GM18861 (cell line): ENCODE data around the gene FFAR1.

Experiments
- ATAC-seq: cut with Tn5 transposase; IDR thresholded peaks from one replicate; pipeline ENCODE4 v1.9.1; 2021; ENCODE audit not compliant: unreplicated experiment

The FFAR1 gene

GRCh38 chr19:35314858-35315470, 32.7 kb upstream of the FFAR1 start:
- no peak for ATAC-seq

GRCh38 chr19:35315883-35316282, 31.8 kb upstream of the FFAR1 start:
- ATAC-seq, result no peak

- ATAC-seq, result no peak
Measured at GRCh38 chr19:35316560-35316959, 31.1 kb upstream of the FFAR1 start.

GRCh38 chr19:35317464-35318043, 30.1 kb upstream of the FFAR1 start:
- no peak for ATAC-seq

- ATAC-seq, result no peak
Measured at GRCh38 chr19:35318679-35319448, 28.8 kb upstream of the FFAR1 start.

GRCh38 chr19:35320065-35320713, 27.5 kb upstream of the FFAR1 start:
- ATAC-seq, result no peak

GRCh38 chr19:35321291-35321690, 26.4 kb upstream of the FFAR1 start:
- no peak for ATAC-seq

- ATAC-seq, result no peak
Measured at GRCh38 chr19:35322014-35322413, 25.7 kb upstream of the FFAR1 start.

GRCh38 chr19:35327642-35328041, 20.1 kb upstream of the FFAR1 start:
- no peak for ATAC-seq

GRCh38 chr19:35328851-35329285, 18.8 kb upstream of the FFAR1 start, which contains the start of gene CD22:
Gene CD22, plus strand, starts transcription at chr19:35329187. Its CDS starts 2,854 bp downstream, at chr19:35332041.
- ATAC-seq, result no peak

- no peak for ATAC-seq
Measured at GRCh38 chr19:35329323-35329722, 18.4 kb upstream of the FFAR1 start.

- ATAC-seq, result peak; percentile 59
Measured at GRCh38 chr19:35330475-35330874, 17.2 kb upstream of the FFAR1 start.

- ATAC-seq, result no peak
Measured at GRCh38 chr19:35331551-35332214, 16.0 kb upstream of the FFAR1 start.

GRCh38 chr19:35332817-35333216, 14.9 kb upstream of the FFAR1 start:
- no peak for ATAC-seq

GRCh38 chr19:35334144-35334753, 13.5 kb upstream of the FFAR1 start:
- ATAC-seq, result no peak

- no peak for ATAC-seq
Measured at GRCh38 chr19:35336166-35336955, 11.3 kb upstream of the FFAR1 start.

- ATAC-seq, result no peak
Measured at GRCh38 chr19:35337097-35337983, 10.4 kb upstream of the FFAR1 start.

- no peak for ATAC-seq
Measured at GRCh38 chr19:35337984-35338296, 9.8 kb upstream of the FFAR1 start.

- no peak for ATAC-seq
Measured at GRCh38 chr19:35340431-35340830, 7.3 kb upstream of the FFAR1 start.
